Panc1 (cell line): Measurements from ENCODE around the gene SIGLEC15. TPM values are rescaled to one million over a fixed set of nuclear protein-coding genes. Genes with fewer than 3 reads are reported as not detected.

Experiments
- ATAC-seq: fragments of 200-7000 bp; cut with Tn5 transposase; 2 replicates; pipeline ENCODE4 v1.9.1; 2020; ENCODE audit warnings: mild to moderate bottlenecking, moderate library complexity
- BruUV-seq: library from RNA; stranded (reverse); fragments of 400-500 nt; replicated peaks from 2 replicates; lab custom pipeline; 2021; lab: Mats Ljungman, UMichigan
- CTCF ChIA-PET: fragments of 300-600 bp; sonication (Branson Sonifier 250); formaldehyde crosslinking; loops from one replicate; lab custom pipeline; 2022; ENCODE audit warnings: antibody characterized with exemption; lab: Charles Lee
- POLR2A ChIA-PET: fragments of 300-600 bp; sonication (Branson Sonifier 250); formaldehyde crosslinking; loops from one replicate; lab custom pipeline; 2022; ENCODE audit warnings: antibody characterized with exemption; lab: Charles Lee
- DNase-seq: peaks from one replicate; pipeline ENCODE4 v3.0.0-alpha.2; 2010; ENCODE audit warnings: low read depth, low spot score
- H3K27ac ChIP-seq: 2 replicates; pipeline ENCODE4 v1.5.1; 2011; ENCODE audit warnings: mild to moderate bottlenecking, low read length, inconsistent platforms
- H3K27me3 ChIP-seq: fragments of 200-500 bp; sonication (Bioruptor generic); 2 replicates; pipeline ENCODE4 v1.6.0; 2014; ENCODE audit warnings: low read length, inconsistent platforms; ENCODE audit not compliant: control insufficient read depth, insufficient read depth
- H3K36me3 ChIP-seq: fragments of 200-500 bp; sonication (Bioruptor generic); 2 replicates; pipeline ENCODE4 v1.5.1; 2014; ENCODE audit warnings: inconsistent platforms, mild to moderate bottlenecking, low read length, moderate library complexity; ENCODE audit not compliant: control insufficient read depth, insufficient read depth
- H3K4me1 ChIP-seq: 2 replicates; pipeline ENCODE4 v1.5.1; 2011; ENCODE audit warnings: inconsistent platforms, mild to moderate bottlenecking, low read length, moderate library complexity; ENCODE audit not compliant: control insufficient read depth, insufficient read depth
- H3K4me3 ChIP-seq, 2 experiments: 2 replicates each; pipeline ENCODE4 v1.5.1; 2011 to 2012; ENCODE audit warnings: low read depth in 2 of 2, low read length in 2 of 2, mild to moderate bottlenecking in 2 of 2, inconsistent platforms in 1 of 2, moderate library complexity in 1 of 2
- H3K9me3 ChIP-seq: fragments of 200-500 bp; sonication (Bioruptor generic); 2 replicates; pipeline ENCODE4 v1.5.1; 2014; ENCODE audit warnings: low read depth, mild to moderate bottlenecking, inconsistent platforms, low read length, moderate library complexity; ENCODE audit not compliant: control insufficient read depth, insufficient read depth
- POLR2AphosphoS5 ChIP-seq: IDR thresholded peaks from 2 replicates; pipeline ENCODE4 v1.6.1; 2012; ENCODE audit warnings: mild to moderate bottlenecking, low read depth, low read length, moderate library complexity
- SIN3A ChIP-seq: IDR thresholded peaks from 2 replicates; pipeline ENCODE4 v1.6.1; 2012; ENCODE audit warnings: low read depth, mild to moderate bottlenecking, low read length, moderate library complexity, borderline replicate concordance; ENCODE audit not compliant: insufficient read depth
- TCF7L2 ChIP-seq: IDR thresholded peaks from 2 replicates; pipeline ENCODE4 v1.6.1; 2011; ENCODE audit warnings: mild to moderate bottlenecking, low read depth, low read length, inconsistent platforms
- in situ Hi-C: cut with HindIII; loops from 2 replicates; pipeline ENCODE4 v1.10.0; 2016; ENCODE audit warnings: low sequenced_read_pairs, low pct_unique_long_range_greater_than_20kb
- intact Hi-C: fragments of 100-400 bp; cut with micrococcal nuclease; formaldehyde crosslinking; loops from one replicate; pipeline ENCODE4 v1.10.0; 2022; ENCODE audit not compliant: unreplicated experiment
- total RNA-seq: library from RNA; stranded (reverse); gene quantifications from one replicate; pipeline ENCODE4 v1.2.1, GENCODE V29; 2021; ENCODE audit not compliant: unreplicated experiment
- TF ChIP-seq, protein P1 (sequence below): fragments of 450-650 bp; IDR thresholded peaks from 2 replicates; pipeline ENCODE4 v1.5.1; 2017; ENCODE audit warnings: mild to moderate bottlenecking
- TF ChIP-seq, protein P2 (sequence below), 2 experiments: IDR thresholded peaks; 2 replicates each; pipeline ENCODE4 v1.6.1; 2011 to 2012; ENCODE audit warnings: low read depth in 2 of 2, control low read depth in 1 of 2, low read length in 1 of 2, mild to moderate bottlenecking in 1 of 2, moderate library complexity in 1 of 2; ENCODE audit not compliant: insufficient read depth in 1 of 2

SIGLEC15 gene
- total RNA-seq, 1 experiment from 2014 or later, result 0.23 TPM

DNA sequence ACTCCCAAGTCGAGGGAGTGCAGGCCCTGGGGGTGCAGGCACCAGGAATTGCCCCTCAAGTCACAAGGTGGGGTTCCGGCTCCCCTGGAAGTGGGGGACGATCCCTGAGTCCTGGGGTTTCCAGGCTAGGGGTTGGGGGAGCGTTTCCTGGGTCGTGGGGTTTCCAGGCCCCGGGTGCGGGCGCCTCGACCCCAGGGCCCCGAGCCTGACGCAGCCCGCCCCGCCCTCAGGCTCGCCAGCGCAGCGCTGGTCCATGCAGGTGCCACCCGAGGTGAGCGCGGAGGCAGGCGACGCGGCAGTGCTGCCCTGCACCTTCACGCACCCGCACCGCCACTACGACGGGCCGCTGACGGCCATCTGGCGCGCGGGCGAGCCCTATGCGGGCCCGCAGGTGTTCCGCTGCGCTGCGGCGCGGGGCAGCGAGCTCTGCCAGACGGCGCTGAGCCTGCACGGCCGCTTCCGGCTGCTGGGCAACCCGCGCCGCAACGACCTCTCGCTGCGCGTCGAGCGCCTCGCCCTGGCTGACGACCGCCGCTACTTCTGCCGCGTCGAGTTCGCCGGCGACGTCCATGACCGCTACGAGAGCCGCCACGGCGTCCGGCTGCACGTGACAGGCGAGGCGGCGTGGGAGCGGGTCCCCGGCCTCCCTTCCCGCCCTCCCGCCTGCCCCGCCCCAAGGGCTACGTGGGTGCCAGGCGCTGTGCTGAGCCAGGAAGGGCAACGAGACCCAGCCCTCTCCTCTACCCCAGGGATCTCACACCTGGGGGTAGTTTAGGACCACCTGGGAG is 12.0 kb downstream of the SIGLEC15 start:
- no peaks in the 10 kb centered on the region for H3K36me3 ChIP-seq
- DNase-seq, result no peak
- no peaks in the 10 kb centered on the region for H3K9me3 ChIP-seq
- peaks cover 3% of the 10 kb centered on the region; the same call in 1 of the 2 replicates for H3K4me1 ChIP-seq
- in situ Hi-C loops (no loop called here), intact Hi-C loops (loop anchor here (2.0 to 5.0 kb wide), 2 partner anchors 115 to 147 kb away; partner anchors contain the start of gene SLC14A1)
- peak; percentile 54 for ATAC-seq
- TF ChIP-seq, protein P1, sequence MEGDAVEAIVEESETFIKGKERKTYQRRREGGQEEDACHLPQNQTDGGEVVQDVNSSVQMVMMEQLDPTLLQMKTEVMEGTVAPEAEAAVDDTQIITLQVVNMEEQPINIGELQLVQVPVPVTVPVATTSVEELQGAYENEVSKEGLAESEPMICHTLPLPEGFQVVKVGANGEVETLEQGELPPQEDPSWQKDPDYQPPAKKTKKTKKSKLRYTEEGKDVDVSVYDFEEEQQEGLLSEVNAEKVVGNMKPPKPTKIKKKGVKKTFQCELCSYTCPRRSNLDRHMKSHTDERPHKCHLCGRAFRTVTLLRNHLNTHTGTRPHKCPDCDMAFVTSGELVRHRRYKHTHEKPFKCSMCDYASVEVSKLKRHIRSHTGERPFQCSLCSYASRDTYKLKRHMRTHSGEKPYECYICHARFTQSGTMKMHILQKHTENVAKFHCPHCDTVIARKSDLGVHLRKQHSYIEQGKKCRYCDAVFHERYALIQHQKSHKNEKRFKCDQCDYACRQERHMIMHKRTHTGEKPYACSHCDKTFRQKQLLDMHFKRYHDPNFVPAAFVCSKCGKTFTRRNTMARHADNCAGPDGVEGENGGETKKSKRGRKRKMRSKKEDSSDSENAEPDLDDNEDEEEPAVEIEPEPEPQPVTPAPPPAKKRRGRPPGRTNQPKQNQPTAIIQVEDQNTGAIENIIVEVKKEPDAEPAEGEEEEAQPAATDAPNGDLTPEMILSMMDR, result peak; percentile 24
- no peak for TF ChIP-seq POLR2AphosphoS5
- no peaks in the 10 kb centered on the region for H3K27me3 ChIP-seq
- ChIA-PET POLR2A (no interaction called here), CTCF (no interaction called here)
- no TSS peak for BruUV-seq
- H3K4me3 ChIP-seq, result peak overlapping the region in 1 of 2 experiments; percentile 11; a peak in 1 of 4 replicates
- H3K27ac ChIP-seq, result no peak overlapping the region

GRCh38 chr18:45838302-45839070 is 13.0 kb downstream of the SIGLEC15 start:
- Histone ChIP-seq H3K9me3 (no peaks in the 10 kb centered on the region), H3K4me1 (peaks cover 3% of the 10 kb centered on the region; the same call in 1 of the 2 replicates), H3K27ac (0 out of 2 replicates have a peak overlapping the region, but pooled peaks have one; percentile 17), H3K4me3 (no peak overlapping the region; a peak in 1 of 4 replicates), H3K36me3 (no peaks in the 10 kb centered on the region), H3K27me3 (no peaks in the 10 kb centered on the region)
- TF ChIP-seq SIN3A (no peak), TCF7L2 (no peak), POLR2AphosphoS5 (no peak)
- TF ChIP-seq, protein P2, sequence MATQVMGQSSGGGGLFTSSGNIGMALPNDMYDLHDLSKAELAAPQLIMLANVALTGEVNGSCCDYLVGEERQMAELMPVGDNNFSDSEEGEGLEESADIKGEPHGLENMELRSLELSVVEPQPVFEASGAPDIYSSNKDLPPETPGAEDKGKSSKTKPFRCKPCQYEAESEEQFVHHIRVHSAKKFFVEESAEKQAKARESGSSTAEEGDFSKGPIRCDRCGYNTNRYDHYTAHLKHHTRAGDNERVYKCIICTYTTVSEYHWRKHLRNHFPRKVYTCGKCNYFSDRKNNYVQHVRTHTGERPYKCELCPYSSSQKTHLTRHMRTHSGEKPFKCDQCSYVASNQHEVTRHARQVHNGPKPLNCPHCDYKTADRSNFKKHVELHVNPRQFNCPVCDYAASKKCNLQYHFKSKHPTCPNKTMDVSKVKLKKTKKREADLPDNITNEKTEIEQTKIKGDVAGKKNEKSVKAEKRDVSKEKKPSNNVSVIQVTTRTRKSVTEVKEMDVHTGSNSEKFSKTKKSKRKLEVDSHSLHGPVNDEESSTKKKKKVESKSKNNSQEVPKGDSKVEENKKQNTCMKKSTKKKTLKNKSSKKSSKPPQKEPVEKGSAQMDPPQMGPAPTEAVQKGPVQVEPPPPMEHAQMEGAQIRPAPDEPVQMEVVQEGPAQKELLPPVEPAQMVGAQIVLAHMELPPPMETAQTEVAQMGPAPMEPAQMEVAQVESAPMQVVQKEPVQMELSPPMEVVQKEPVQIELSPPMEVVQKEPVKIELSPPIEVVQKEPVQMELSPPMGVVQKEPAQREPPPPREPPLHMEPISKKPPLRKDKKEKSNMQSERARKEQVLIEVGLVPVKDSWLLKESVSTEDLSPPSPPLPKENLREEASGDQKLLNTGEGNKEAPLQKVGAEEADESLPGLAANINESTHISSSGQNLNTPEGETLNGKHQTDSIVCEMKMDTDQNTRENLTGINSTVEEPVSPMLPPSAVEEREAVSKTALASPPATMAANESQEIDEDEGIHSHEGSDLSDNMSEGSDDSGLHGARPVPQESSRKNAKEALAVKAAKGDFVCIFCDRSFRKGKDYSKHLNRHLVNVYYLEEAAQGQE (IDR thresholded peaks at IDR 0.05; ENCODE audit: insufficient read depth in 1 of 2, low read depth in 2 of 2, low read length in 1 of 2), result no peak
- TF ChIP-seq, protein P1, result no peak
- BruUV-seq, result no TSS peak
- ATAC-seq, result no peak
- no peak for DNase-seq
- ChIA-PET CTCF (no interaction called here), POLR2A (no interaction called here)
- intact Hi-C loops, result loop anchor here (2.0 to 5.0 kb wide), 2 partner anchors 116 to 148 kb away; partner anchors contain the start of gene SLC14A1
- in situ Hi-C loops, result no loop called here
